ENCODE results near the gene PFDN2.

GRCh38 chr1:161157867-161158266 is 40.0 kb upstream of the PFDN2 start:
- TF ChIP-seq EZH2 (IDR thresholded peaks at IDR 0.05; ENCODE audit: borderline replicate concordance, low read length) (no peak), CTCF (IDR thresholded peaks at IDR 0.05; ENCODE audit: low read length) (no peak)
